KMS-11 (cell line): Measurements from ENCODE around the gene CFAP74.

Experiments
- H2AFZ ChIP-seq: fragments of 200-600 bp; sonication (generic); 2 replicates; pipeline ENCODE4 v1.6.1; 2016; ENCODE audit warnings: antibody characterized with exemption, mixed run types, low read depth
- H3K27ac ChIP-seq: fragments of 200-600 bp; sonication (generic); 2 replicates; pipeline ENCODE4 v1.6.1; 2016; ENCODE audit warnings: mild to moderate bottlenecking, mixed run types
- H3K27me3 ChIP-seq: fragments of 200-600 bp; sonication (generic); 2 replicates; pipeline ENCODE4 v1.6.1; 2017; ENCODE audit warnings: mild to moderate bottlenecking, low read depth, mixed run types, moderate library complexity; ENCODE audit not compliant: insufficient read depth
- H3K36me3 ChIP-seq: fragments of 200-600 bp; sonication (generic); 2 replicates; pipeline ENCODE4 v1.6.1; 2017; ENCODE audit warnings: mild to moderate bottlenecking, mixed run types; ENCODE audit not compliant: insufficient read depth
- H3K4me1 ChIP-seq: fragments of 200-600 bp; sonication (generic); 2 replicates; pipeline ENCODE4 v1.6.1; 2016; ENCODE audit warnings: mild to moderate bottlenecking, low read depth, mixed run types; ENCODE audit not compliant: poor library complexity, severe bottlenecking
- H3K4me2 ChIP-seq: fragments of 200-600 bp; sonication (generic); 2 replicates; pipeline ENCODE4 v1.7.0; 2016; ENCODE audit warnings: mild to moderate bottlenecking, mixed run types
- H3K4me3 ChIP-seq: fragments of 200-600 bp; sonication (generic); IDR thresholded peaks from 2 replicates; pipeline ENCODE4 v1.6.1; 2017; ENCODE audit warnings: low read depth, low read length, mixed read lengths; ENCODE audit not compliant: insufficient read depth
- H3K79me2 ChIP-seq: fragments of 200-600 bp; sonication (generic); 2 replicates; pipeline ENCODE4 v1.6.1; 2016; ENCODE audit warnings: low read depth, mixed run types; ENCODE audit not compliant: insufficient read depth
- H3K9ac ChIP-seq: fragments of 200-600 bp; sonication (generic); 2 replicates; pipeline ENCODE4 v1.6.1; 2016; ENCODE audit warnings: mild to moderate bottlenecking, mixed run types
- H4K20me1 ChIP-seq: fragments of 200-600 bp; sonication (generic); 2 replicates; pipeline ENCODE4 v1.6.1; 2016; ENCODE audit warnings: mild to moderate bottlenecking, mixed run types; ENCODE audit not compliant: insufficient read depth
- TF ChIP-seq, protein P1 (sequence below): fragments of 200-600 bp; sonication (generic); conservative IDR thresholded peaks from 2 replicates; pipeline ENCODE4 v1.6.1; 2017; ENCODE audit warnings: low read depth, mild to moderate bottlenecking, antibody characterized with exemption, low read length, moderate library complexity, mixed read lengths

The CFAP74 gene

DNA sequence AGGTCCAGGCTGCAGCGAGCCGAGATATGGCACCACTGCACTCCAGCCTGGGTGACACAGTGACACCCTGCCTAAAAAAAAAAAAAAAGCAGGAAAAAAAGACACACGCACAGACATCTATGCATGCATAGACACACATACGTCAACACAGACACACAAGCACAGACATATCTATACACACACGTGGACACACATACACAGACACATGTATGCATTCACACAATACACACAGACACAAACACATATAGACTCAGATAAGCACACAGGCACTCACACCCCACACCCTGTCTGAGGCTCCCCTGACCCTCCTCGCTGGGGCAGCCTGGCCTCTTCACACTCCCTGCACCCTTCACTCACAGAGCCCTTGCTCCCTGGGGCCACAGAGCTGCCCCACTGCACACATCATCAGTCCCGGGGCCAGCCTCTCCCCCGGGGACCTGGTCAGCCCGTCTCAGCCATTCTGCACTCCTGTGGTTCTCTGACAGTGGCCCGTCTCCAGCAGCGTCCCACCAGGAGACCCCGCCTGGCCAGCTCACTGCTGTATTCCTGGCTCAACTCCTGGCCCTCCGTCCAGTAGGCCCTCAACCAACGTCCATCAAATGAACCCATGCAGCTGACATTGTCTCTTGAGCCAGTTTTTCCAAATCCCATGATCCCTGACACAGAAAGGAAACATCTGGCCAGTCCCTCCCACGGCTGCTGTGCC is 42.0 kb upstream of the CFAP74 start:
- H3K4me2 ChIP-seq, result no peak overlapping the region
- no peaks in the 10 kb centered on the region for H4K20me1 ChIP-seq
- H3K4me3 ChIP-seq, result no peak overlapping the region
- H3K27ac ChIP-seq, result no peak overlapping the region
- H2AFZ ChIP-seq, result no peak overlapping the region
- no peaks in the 10 kb centered on the region for H3K36me3 ChIP-seq
- H3K4me1 ChIP-seq, result no peaks in the 10 kb centered on the region
- TF ChIP-seq, protein P1, sequence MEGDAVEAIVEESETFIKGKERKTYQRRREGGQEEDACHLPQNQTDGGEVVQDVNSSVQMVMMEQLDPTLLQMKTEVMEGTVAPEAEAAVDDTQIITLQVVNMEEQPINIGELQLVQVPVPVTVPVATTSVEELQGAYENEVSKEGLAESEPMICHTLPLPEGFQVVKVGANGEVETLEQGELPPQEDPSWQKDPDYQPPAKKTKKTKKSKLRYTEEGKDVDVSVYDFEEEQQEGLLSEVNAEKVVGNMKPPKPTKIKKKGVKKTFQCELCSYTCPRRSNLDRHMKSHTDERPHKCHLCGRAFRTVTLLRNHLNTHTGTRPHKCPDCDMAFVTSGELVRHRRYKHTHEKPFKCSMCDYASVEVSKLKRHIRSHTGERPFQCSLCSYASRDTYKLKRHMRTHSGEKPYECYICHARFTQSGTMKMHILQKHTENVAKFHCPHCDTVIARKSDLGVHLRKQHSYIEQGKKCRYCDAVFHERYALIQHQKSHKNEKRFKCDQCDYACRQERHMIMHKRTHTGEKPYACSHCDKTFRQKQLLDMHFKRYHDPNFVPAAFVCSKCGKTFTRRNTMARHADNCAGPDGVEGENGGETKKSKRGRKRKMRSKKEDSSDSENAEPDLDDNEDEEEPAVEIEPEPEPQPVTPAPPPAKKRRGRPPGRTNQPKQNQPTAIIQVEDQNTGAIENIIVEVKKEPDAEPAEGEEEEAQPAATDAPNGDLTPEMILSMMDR, result no peak
- H3K79me2 ChIP-seq, result no peaks in the 10 kb centered on the region
- peaks cover 72% of the 10 kb centered on the region for H3K27me3 ChIP-seq
- no peak overlapping the region for H3K9ac ChIP-seq

DNA sequence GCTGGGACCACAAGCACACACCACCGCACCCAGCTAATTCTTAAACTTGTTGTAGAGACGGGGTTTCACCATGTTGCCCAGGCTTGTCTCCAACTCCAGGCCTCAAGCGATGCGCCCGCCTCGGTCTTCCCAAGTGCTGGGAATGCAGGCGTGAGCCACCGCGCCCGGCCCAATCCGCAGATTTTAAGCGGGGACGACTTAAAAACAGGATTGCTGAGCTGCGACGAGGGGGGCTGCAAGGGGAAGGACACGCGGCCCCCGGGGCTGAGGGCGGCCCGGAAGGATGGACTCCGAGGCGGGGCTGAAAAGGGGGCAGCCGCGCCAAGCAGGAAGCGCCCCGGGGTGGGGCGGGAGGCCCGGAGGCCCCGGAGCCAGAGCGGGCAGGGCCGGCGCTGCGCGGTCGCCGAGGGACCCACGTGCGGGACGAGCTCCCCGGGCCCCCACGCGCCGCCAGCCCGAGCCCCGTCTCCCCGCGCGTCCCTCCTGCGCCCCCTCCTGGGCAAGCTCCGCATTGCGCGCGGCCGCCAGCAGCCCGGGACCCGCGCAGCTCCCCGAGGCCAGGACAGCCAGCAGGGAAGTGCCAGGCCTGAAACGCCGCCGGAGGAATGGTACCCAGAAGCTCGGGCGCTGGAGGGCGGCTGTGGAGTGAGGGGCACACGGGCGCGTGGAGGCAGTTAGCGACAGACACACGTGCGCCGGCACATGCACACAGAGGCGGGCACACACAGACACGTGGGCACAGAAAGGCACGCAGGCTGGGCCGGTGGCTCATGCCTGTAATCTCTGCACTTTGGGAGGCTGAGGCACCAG is 41.1 kb upstream of the CFAP74 start:
- Histone ChIP-seq H3K27me3 (peaks cover 81% of the 10 kb centered on the region), H3K79me2 (no peaks in the 10 kb centered on the region), H2AFZ (no peak overlapping the region), H3K4me2 (no peak overlapping the region), H3K36me3 (no peaks in the 10 kb centered on the region), H4K20me1 (no peaks in the 10 kb centered on the region), H3K9ac (no peak overlapping the region), H3K4me1 (no peaks in the 10 kb centered on the region), H3K27ac (no peak overlapping the region), H3K4me3 (no peak overlapping the region)
- TF ChIP-seq, protein P1, result peak; percentile 48

DNA sequence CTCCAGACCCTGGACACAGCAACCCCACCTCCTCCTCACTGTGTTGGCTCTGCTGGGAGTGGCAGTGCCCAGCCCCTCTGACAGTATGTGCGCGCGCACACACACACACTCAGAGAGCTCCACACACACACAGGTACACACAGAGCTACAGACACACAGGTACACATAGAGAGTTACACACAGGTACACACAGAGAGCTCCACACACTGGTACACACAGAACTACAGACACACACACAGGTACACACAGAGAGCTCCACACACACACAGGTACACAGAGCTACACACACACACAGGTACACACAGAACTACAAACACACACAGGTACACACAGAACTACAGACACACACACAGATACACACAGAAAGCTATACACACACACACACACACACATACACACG is 40.3 kb upstream of the CFAP74 start:
- H4K20me1 ChIP-seq, result no peaks in the 10 kb centered on the region
- no peak overlapping the region for H3K9ac ChIP-seq
- no peaks in the 10 kb centered on the region for H3K36me3 ChIP-seq
- peaks cover 86% of the 10 kb centered on the region for H3K27me3 ChIP-seq
- H3K4me3 ChIP-seq, result no peak overlapping the region
- H3K4me1 ChIP-seq, result no peaks in the 10 kb centered on the region
- no peak overlapping the region for H3K4me2 ChIP-seq
- H3K79me2 ChIP-seq, result no peaks in the 10 kb centered on the region
- H2AFZ ChIP-seq, result no peak overlapping the region
- H3K27ac ChIP-seq, result no peak overlapping the region
- TF ChIP-seq, protein P1, result no peak

DNA sequence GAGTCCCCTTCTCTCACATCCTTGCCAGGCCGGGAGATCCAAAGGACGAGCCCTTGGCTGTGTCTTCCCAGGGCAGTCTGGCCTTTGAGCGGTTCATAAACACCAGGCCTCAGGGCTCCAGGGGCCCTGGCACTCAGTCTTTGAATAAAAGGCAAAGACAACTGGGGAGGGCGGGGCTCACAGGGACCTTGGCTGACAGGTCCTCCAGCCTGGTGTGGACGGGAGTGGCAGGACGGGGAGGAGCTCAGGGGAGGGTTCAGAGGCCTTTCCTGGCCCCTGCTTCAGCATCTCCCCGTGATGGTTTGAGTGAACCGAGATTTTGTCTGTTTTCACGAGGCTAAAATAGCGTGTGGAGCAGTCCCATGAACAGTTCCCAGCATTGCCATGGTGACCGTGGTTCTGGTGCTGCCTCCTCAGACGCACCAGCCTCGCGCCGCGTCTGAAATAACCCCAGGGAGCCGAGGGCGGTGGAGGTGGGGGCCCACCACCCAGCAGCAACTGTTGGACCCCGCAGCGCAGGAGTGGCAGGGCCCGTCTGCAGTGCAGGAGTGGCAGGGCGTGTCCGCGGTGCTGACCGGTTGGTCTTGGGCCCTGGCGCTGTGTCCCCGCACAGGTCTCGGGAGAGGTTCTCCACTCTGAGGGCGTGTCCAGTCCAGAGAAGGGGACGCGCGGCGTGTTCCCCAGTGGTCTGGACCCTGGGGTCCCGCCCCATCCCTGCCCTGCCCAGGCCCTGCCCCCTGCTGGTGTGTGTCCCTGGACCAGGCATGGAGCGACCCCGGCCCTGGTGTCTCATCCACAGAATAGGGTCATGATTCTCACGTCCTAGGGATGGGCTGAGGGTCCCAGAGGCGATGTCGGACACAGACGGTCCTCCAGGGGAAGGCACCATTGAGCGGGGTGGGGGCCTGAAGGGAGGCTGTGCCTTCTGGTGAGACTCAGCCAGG is 39.5 kb upstream of the CFAP74 start:
- Histone ChIP-seq H3K27me3 (peaks cover 87% of the 10 kb centered on the region), H3K4me3 (no peak overlapping the region)

More for the DNA sequence above, 39.5 kb upstream of the CFAP74 start:
- Histone ChIP-seq H4K20me1 (no peaks in the 10 kb centered on the region), H3K9ac (no peak overlapping the region), H3K79me2 (no peaks in the 10 kb centered on the region), H3K4me2 (no peak overlapping the region), H3K27ac (no peak overlapping the region), H2AFZ (no peak overlapping the region), H3K36me3 (no peaks in the 10 kb centered on the region), H3K4me1 (no peaks in the 10 kb centered on the region)
- TF ChIP-seq, protein P1, result no peak
